Measurements from ENCODE around the gene DOCK8.

The DOCK8 gene

GRCh38 chr9:389758-390157 is 175.1 kb downstream of the DOCK8 start:
- DNase-seq (ENCODE audit: extremely low read depth, low read depth), result no peak
- TF ChIP-seq CTCF (IDR thresholded peaks at IDR 0.05; ENCODE audit: low read depth, low read length), result no peak

- TF ChIP-seq CTCF (IDR thresholded peaks at IDR 0.05; ENCODE audit: low read depth, low read length), result no peak
- DNase-seq (ENCODE audit: extremely low read depth, low read depth), result no peak
Observed at GRCh38 chr9:392077-392804, 177.6 kb downstream of the DOCK8 start.

- TF ChIP-seq CTCF (IDR thresholded peaks at IDR 0.05; ENCODE audit: low read depth, low read length), result no peak
- DNase-seq (ENCODE audit: extremely low read depth, low read depth), result no peak
Observed at GRCh38 chr9:394347-395052, 179.8 kb downstream of the DOCK8 start.

- no peak for TF ChIP-seq CTCF (IDR thresholded peaks at IDR 0.05; ENCODE audit: low read depth, low read length)
- DNase-seq (ENCODE audit: extremely low read depth, low read depth), result no peak
Observed at GRCh38 chr9:396396-396795, 181.7 kb downstream of the DOCK8 start.

GRCh38 chr9:398085-398484 is 183.4 kb downstream of the DOCK8 start:
- TF ChIP-seq CTCF (IDR thresholded peaks at IDR 0.05; ENCODE audit: low read depth, low read length), result no peak

GRCh38 chr9:401223-401622 is 186.6 kb downstream of the DOCK8 start:
- no peak for DNase-seq (ENCODE audit: extremely low read depth, low read depth)
- no peak for TF ChIP-seq CTCF (IDR thresholded peaks at IDR 0.05; ENCODE audit: low read depth, low read length)

More at GRCh38 chr9:398085-398484, 183.4 kb downstream of the DOCK8 start:
- DNase-seq (ENCODE audit: extremely low read depth, low read depth), result no peak

GRCh38 chr9:404234-404633 is 189.6 kb downstream of the DOCK8 start:
- DNase-seq (ENCODE audit: extremely low read depth, low read depth), result no peak
- TF ChIP-seq CTCF (IDR thresholded peaks at IDR 0.05; ENCODE audit: low read depth, low read length), result no peak

Data from AG09319 (cell line).